Kasumi-1 (cell line): ENCODE measurements around the gene NRK.
A peak's percentile ranks its signal among the peaks of the same experiment; 100 is the strongest.
"Not testable (repeated sequence)": the region's sequence is repeated elsewhere in the genome, so short reads cannot be mapped to it uniquely, and the experiment has no call there.

ENCODE experiments used
- DNase-seq, 2 experiments: peaks; one replicate each; lab custom pipeline; 2025; lab: John Stamatoyannopoulos, UW

NRK gene

DNA sequence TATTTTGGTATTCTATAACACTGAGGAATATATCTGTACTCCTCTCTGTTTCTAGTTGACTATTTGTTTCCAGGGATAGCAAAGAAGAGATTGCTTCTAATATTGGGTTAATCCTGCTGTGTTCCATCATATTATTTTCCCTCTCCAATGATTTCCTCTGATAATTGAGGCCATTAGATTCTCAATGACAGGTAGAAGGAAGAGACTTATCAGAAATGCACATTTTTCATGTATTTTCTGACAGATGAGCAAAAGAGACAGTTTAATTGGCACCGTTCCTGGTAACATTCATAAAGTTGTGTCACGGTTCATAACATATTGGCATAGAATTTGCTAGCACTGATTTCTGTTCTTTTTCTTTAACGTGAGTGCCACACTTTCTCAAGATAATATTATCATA is 58.2 kb downstream of the NRK start:
- DNase-seq, result no peak

DNA sequence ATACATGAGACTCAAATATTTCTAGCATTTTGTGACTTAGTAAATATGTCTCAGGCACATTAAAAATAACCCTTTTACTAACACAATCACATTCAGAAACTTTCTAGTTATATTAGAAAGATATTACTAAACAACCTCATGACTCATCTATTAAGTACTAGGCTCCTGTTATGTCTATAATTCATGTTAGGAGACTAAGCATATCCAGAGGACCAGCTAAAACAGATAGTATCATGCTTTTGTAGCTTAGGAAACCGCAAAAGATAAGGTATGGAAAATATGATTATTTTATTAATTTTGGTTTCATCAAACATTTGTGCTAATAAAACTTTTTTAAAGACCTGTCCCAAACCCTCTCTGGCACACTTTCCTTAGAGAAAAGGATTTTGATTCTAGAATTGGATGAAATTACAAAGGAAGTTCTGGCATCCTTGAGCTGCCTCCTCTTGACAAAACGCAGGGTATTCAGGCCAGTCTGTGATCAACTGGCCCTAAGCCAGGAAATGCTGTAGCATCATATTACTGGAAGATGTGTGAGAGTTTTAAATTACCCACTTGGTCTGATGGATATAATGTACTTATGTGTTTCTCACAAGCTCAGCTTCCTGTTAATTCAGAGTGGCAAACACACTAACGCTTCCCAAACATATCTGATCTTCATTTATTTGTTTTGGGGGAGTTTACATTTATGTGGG is 60.4 kb downstream of the NRK start:
- DNase-seq, result no peak

DNA sequence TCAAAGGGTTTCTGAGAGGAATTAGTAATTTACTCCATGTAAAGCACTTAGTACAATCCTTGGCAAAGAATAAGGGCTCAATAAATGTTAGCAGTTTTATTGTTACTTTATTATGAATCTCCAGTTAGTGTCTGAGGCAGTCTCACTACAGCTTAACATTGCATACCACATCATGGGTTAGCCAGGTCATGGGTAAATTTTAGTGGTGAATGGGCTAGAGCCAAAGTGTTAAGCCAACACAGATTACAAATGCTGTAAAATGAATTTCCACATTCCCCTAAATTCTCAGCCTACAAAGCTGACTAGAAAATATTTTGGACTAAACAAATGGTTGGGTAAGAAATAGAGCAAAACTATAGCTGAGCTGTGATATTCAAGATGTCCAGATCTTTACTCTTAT is 72.4 kb downstream of the NRK start:
- no peak for DNase-seq

DNA sequence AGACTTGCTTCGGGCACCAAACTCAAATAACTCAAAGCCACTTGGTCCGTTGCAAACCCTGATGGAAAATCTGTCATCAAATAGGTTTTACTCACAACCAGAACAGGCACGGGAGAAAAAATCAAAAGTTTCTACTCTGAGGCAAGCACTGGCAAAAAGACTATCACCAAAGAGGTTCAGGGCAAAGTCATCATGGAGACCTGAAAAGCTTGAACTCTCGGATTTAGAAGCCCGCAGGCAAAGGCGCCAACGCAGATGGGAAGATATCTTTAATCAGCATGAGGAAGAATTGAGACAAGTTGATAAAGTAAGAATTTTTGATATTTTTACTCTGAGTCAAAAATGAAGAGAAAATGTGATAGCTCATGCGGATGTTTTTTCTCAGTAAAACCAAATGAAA is 87.2 kb downstream of the NRK start:
- DNase-seq, result no peak

DNA sequence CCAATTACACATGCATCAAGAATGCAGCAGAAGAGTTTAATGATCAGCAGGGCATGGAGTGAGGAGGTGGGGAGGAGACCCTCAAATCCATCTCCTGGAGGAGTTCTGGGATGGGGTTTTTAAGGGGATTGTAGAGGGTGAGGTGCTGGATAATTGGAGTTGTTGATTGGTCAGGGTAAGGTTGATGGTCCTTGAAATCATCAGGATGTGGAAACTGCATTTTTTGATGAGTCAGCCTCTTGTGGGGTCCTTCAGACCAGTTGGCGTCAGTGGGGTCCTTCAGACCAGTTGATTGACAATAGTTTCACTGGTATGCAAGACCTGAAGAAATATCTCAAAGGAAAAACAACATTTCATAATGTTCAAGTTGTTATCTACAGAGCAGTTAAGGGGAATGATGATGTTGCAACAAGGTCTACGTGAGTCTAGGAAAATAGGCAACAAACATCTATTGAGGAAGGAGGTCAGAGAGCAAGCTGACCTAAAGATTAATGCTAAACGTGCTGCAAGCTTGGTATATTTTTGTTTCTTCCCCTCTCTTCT is 88.3 kb downstream of the NRK start:
- no peak for DNase-seq

DNA sequence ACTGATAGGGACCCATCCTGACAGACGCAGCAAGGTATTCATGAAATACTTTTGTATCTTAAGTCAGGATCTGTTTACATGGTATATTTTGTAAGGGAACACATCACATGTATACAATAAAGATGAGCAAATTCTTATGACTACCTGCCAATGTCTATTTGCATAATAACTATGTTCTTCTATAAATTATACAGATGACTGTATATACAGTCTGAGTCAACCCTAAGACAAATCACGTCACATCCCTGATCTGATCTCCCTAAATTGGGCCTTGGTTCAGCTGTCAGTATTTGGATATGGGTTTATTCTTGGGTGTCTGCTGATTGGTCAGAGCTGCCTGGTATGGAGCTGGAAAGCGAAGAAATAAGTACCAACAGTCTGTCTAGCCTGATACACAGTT is 122.9 kb downstream of the NRK start:
- DNase-seq, result no peak

DNA sequence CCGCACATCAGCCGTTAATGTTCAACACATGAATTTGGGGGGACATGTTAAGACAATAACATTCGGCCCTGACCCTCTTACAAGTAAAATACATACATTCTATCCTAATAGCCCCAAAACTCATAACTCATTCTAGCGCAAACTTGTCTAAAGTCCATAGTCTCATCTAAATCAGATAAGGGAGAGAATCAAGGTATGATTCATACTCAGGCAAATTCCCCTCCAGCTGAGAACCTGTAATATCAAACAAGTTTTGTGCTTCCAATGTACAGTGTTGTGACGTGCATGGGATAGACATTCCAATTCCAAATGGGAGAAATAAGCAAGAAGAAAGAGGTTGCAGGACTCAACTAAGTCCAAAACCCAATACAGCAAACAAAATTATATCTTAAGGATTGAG is 147.1 kb downstream of the NRK start:
- DNase-seq, result no peak

DNA sequence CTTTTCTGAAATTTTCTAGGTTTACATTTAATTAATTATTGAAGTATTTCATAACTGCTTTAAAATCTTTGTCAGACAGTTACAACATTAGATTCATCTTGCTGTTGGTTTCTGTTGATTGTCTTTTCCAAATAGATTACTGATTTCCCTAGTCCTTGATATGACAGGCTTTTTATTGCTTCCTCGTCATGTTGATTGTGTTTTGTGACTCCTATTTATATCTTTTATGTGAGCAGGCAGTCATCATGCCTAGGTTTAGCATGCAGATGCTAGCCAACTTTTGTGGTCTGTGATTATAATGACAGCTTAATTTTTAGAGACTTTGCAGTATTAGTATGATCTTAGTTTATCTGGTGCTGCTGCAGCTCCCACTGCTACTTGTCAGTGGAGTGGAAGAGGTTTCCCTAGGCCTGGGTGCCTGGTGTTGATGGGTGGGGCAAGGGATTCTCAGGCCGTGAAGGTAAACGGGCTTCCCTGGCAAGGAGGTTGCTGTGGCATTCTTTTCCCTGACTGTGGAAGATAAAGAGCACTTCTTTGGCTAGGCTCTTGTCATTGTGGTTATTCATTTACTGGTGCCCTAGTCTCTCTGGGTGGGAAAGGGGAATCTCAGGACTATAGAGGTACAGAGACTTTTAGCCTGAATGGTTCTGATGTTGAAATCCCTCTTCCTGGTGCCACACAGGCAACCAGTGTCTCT is 150.5 kb downstream of the NRK start:
- no peak for DNase-seq

DNA sequence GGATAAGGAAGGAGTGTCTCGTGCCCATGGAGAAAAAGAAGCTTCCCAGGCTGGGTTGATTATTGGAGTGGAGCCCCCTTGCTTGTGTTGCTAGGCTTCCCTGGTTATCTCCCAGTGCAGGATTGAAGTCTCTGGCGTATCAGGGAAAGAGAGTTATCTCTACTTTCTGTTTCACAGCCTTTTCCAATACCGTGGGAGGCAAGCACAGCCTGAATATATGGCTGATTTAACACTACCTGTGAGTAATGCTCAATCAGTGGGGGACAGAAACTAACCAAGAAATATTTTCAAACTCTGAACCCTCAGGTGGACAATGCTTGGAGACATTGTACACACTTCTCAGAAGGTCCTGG is 151.0 kb downstream of the NRK start:
- DNase-seq, result no peak

DNA sequence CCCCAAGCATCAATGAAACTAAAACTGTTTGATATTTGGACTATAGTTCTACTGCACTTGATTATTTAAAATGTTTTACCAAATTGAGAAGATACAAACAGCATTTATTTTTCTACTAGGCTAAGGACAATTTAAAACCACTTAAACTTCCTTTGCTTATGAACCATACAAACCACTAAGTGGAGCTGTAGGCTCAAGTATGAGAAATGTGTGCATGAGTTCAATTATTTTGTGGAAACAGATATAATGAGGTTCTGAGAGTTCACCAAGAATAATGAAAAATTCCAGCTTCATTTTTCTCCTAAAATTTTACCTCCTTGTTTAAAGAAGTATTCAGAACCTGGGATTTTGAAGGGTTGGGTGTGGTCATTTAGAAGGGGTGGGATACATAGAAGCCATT is 153.0 kb downstream of the NRK start:
- peak; percentile 20 to 32 for DNase-seq

DNA sequence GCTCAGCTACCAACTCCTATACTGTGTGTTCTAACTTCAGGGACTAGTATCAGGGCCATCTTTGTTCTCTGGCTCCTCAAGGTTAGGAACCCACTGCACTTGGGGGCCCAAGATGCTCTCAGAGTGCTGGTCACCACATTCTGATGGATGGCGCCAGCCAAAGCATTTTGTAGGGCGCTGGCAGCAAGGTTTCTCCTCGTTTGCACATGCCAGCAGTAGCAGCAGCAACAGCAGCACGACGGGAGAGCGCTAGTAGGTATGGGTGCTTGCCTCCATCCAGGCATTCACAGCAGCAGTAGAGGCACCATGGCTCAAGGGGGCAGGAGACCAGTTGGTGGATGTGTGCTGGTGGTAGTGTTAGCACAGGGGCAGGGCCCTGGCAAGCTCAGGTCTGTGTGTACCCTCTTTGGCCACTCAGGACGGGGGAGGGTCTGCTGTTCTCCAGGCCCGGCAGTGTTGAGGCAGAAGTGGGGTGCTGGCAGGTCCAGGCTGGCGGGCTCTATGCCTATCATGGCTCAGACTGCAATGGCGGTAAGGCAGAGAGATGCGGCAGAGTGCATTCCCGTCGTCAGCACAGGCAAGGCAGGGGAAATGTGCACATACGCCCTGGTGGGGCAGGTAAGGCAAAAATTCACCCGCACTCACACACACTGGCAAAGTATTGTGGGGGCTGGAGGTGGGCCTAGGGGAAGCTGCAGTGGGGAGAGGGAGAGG is 159.6 kb downstream of the NRK start:
- no peak for DNase-seq

DNA sequence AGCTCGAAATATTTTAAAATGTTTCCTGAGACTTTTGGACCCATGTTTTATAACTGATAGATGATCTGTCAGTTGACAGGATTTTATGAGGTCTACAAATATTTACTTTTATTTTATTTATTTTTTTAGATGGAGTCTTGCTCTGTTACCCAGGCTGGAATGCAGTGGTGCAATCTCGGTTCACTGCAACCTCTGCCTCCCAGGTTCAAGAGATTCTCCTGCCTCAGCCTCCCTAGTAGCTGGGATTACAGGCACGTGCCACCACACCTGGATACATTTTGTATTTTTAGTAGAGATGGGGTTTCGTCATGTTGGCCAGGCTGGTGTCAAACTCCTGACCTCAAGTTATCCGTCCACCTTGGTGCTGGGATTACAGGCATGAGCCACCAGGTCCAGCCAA is 166.1 kb downstream of the NRK start:
- not testable (repeated sequence) for DNase-seq

DNA sequence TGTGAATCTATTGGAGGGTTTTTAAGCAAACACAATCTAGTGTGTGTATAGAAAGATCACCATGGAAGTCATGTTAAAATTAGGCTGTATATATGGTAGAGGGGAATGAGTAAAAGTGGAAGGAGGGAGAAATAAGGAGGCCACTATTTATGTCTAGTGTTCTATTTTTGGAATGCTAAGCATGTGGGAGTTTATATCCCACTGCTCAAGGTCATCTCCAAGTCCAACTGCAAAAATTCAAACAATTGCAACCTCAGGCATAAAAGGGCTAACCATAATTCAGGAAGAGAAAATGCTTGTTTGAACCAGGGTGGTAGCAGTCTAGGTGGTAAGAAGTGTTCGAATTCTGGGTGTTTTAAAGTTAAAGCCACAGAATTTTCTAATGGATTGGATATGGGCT is 177.0 kb downstream of the NRK start:
- no peak for DNase-seq

DNA sequence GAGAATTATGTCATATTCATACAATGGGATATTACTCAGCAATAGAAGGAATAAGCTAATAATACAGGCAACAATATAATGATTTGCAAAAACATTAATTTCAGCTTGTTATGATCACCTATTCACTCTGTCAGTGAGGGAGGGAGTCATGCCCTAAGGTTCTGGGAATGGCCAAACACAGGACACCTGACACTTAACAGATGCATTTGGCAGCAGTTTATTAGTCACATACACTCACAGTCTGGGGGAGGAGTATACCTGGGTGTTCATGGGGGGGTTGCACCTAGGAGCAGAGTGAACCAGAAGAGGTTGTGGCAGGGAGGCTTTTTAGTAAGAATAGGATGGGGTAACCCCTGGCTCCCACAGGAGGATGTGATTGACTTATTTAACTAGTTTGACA is 177.9 kb downstream of the NRK start:
- DNase-seq, result no peak

DNA sequence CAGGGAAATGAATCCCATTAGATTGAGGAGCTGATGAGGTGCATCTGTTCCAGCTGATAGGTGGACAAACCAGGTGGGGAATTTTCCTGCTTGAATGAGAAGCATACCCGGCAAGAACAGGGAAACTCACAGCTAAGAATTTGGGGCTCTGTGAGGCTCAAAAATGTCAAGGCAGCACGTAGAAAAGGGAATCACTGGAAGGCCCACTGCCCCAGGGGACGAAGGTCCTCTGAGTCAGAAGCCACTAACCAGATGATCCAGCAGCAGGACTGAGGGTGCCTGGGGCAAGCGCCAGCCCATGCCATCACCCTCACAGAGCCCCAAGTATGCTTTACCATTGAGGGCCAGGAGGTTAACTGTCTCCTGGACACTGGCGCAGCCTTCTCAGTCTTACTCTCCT is 178.3 kb downstream of the NRK start:
- DNase-seq, result not testable (repeated sequence)

DNA sequence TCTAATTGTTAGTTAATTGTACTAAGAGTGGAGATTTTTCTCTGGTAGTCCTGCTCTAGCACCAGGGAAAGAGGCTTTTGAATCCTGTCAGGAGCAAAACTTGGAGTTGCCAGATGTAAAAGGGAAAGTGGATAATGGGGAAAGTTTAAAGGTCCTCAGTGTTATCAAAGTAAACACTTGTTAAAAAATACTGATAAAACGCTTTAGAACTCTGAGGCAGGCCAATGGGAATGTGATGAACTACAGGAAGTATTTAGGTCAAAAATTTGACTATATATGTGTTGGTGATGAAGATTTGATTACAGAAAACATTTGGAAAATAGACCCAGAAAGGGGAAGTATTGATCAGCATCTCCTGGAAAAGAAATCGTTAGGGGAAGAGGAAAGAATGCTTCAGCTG is 183.3 kb downstream of the NRK start:
- no peak for DNase-seq

DNA sequence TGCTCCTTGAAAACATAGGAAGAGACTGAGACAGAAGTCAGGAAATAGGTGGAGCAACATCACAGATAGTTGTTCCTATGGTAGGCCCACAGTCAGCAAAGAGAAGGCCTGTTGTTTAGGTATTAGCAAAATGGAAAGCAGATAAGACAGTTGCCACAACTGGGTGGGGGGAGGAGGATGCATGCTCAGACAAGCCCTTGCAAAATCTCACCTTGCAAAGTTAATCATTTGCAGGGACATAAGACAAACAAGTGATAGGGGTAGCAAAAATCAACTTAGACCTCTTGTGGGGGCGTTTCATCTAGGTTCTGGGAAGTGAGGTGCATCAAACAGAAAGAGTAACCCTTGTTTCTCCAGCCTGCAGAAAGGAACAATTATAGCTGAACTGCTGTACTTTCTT is 185.5 kb downstream of the NRK start:
- no peak for DNase-seq
